K562 (cell line): ENCODE results near the gene PLEKHA6. TPM values are rescaled to one million over a fixed set of nuclear protein-coding genes. Genes with fewer than 3 reads are reported as not detected.

Source experiments
- DDX20 ChIP-seq: fragments of 450-650 bp; IDR thresholded peaks from 2 replicates; pipeline ENCODE4 v1.6.1; 2016; ENCODE audit warnings: missing genetic modification characterization, low read depth, mild to moderate bottlenecking, missing compliant biosample characterization, moderate library complexity
- FOS ChIP-seq: IDR thresholded peaks from 3 replicates; pipeline ENCODE4 v1.6.1; 2011; ENCODE audit not compliant: insufficient read length; ENCODE audit errors: extremely low read depth
- FOXK1 ChIP-seq: sonication (generic); formaldehyde crosslinking; IDR thresholded peaks from 2 replicates; pipeline ENCODE4 v1.8.0; 2022; ENCODE audit warnings: missing genetic modification reagents, mild to moderate bottlenecking, borderline replicate concordance
- KDM2B ChIP-seq: fragments of 250-450 bp; sonication (Bioruptor Pico); IDR thresholded peaks from 2 replicates; pipeline ENCODE4 v1.8.0; 2021; ENCODE audit warnings: mild to moderate bottlenecking, moderate library complexity
- KLF16 ChIP-seq: IDR thresholded peaks from 2 replicates; pipeline ENCODE4 v1.6.1; 2016; ENCODE audit warnings: antibody characterized with exemption
- MED1 ChIP-seq: sonication (generic); formaldehyde crosslinking; IDR thresholded peaks from 2 replicates; pipeline ENCODE4 v1.8.1; 2023; ENCODE audit warnings: missing genetic modification reagents, borderline replicate concordance
- MYNN ChIP-seq, 2 experiments: sonication (generic); formaldehyde crosslinking in 1 of 2; IDR thresholded peaks; 2 replicates each; pipeline versions ENCODE4 v1.5.0 to v1.6.1; 2016 to 2020; ENCODE audit warnings: antibody characterized with exemption in 1 of 2, missing genetic modification reagents in 1 of 2
- POLR2H ChIP-seq: IDR thresholded peaks from 2 replicates; pipeline ENCODE4 v1.6.1; 2016; ENCODE audit warnings: missing genetic modification characterization, low read depth, mild to moderate bottlenecking, control low read depth, missing compliant biosample characterization, moderate library complexity
- POLR3A ChIP-seq: IDR thresholded peaks from 2 replicates; pipeline ENCODE4 v1.6.1; 2011; ENCODE audit warnings: borderline replicate concordance, mild to moderate bottlenecking, moderate library complexity; ENCODE audit not compliant: insufficient read length, insufficient read depth; ENCODE audit errors: extremely low read depth
- PTTG1 ChIP-seq: fragments of 450-650 bp; IDR thresholded peaks from 2 replicates; pipeline ENCODE4 v1.6.1; 2016; ENCODE audit warnings: low read depth, mild to moderate bottlenecking, missing genetic modification characterization, missing compliant biosample characterization
- SREBF1 ChIP-seq: fragments of 150-350 bp; IDR thresholded peaks from 2 replicates; pipeline ENCODE4 v1.6.1; 2014; ENCODE audit warnings: antibody characterized with exemption, low read depth, low read length, borderline replicate concordance
- SRSF1 ChIP-seq: fragments of 200-400 bp; formaldehyde crosslinking; IDR thresholded peaks from 2 replicates; pipeline ENCODE4 v1.6.1; 2017; ENCODE audit warnings: mild to moderate bottlenecking, low read depth, low read length, moderate library complexity
- SUPT5H ChIP-seq: fragments of 450-650 bp; IDR thresholded peaks from 2 replicates; pipeline ENCODE4 v1.6.1; 2016
- ZNF134 ChIP-seq: fragments of 250-450 bp; sonication (Bioruptor Pico); conservative IDR thresholded peaks from 2 replicates; pipeline ENCODE4 v1.4.0; 2020
- ZNF23 ChIP-seq: fragments of 250-450 bp; sonication (Bioruptor Pico); IDR thresholded peaks from 2 replicates; pipeline ENCODE4 v1.4.0; 2020; ENCODE audit warnings: mild to moderate bottlenecking
- ZNF561 ChIP-seq: fragments of 450-650 bp; formaldehyde crosslinking; conservative IDR thresholded peaks from 2 replicates; pipeline ENCODE4 v1.4.0; 2020; ENCODE audit warnings: mild to moderate bottlenecking, moderate library complexity
- polyA plus RNA-seq, 8 experiments: library from polyadenylated mRNA; depleted of rRNA in 4 of 8; stranded (reverse) in 5 of 8; unstranded in 3 of 8; fragments of >200 nt; fragmentation: Nextera tagmentation in 2 of 8; fragmentation: Illumina TruSeq in 1 of 8; extraction: Ambion mirVana in 2 of 8; extraction: Trizol in 1 of 8; gene quantifications; 2 replicates each; pipeline versions ENCODE4 v1.2.1 to v1.2.3, GENCODE V29; 2011 to 2014; ENCODE audit warnings: inconsistent platforms in 1 of 8, missing spikeins in 1 of 8
- total RNA-seq, 7 experiments: library from RNA; depleted of rRNA in 6 of 7; stranded (reverse); fragments of >200 nt in 6 of 7; fragmentation: Illumina TruSeq in 2 of 7; extraction: Trizol in 2 of 7; gene quantifications; 2 replicates each; pipeline versions ENCODE4 v1.2.1 to v1.2.3, GENCODE V29; 2011 to 2021; ENCODE audit warnings: low replicate concordance in 1 of 7
- TF ChIP-seq, protein P1 (sequence below): fragments of 250-450 bp; sonication (Bioruptor Pico); IDR thresholded peaks from 2 replicates; pipeline ENCODE4 v1.9.0; 2021; ENCODE audit warnings: mild to moderate bottlenecking, inconsistent platforms
- TF ChIP-seq, protein P2 (sequence below), 2 experiments: fragments of 450-650 bp; conservative IDR thresholded peaks; 2 replicates each; pipeline ENCODE4 v1.6.1; 2017; ENCODE audit warnings: mild to moderate bottlenecking in 2 of 2, moderate library complexity in 2 of 2
- TF ChIP-seq, protein P3 (sequence below): fragments of 250-450 bp; sonication (Bioruptor Pico); IDR thresholded peaks from 2 replicates; pipeline ENCODE4 v1.4.0; 2020; ENCODE audit warnings: mild to moderate bottlenecking, moderate library complexity
- TF ChIP-seq, protein P4 (sequence below): sonication (generic); formaldehyde crosslinking; IDR thresholded peaks from 2 replicates; pipeline ENCODE4 v1.8.0; 2023; ENCODE audit warnings: mild to moderate bottlenecking, missing genetic modification reagents

PLEKHA6 gene
- total and polyA plus RNA-seq, 9 of the 15 experiments (the other 6 are each of a cell fraction or from before 2014, with no cell fraction given): under 0.01 to 0.33 (median 0.01) TPM; not detected in 4

DNA sequence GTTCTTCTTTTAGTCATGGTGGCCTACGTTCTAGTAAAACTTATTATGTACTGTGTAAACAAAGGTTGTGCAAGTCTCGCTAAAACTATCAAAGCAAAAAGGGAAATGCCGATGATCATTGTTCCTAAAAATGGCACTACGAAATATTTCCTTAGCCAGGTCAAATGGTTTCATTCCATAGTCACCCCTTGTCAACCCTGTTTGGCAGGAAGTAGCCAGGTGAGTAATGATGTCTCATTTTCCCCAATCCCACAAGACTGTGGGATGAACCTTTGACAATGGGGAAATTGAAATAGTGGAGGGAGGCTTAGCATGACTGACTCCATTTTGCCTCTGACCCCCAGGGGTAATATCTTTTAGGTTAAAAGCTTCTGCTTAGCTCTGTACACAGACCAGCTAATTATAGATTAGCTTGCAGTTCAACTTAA lies 188.0 kb downstream of the PLEKHA6 start (continued):
- TF ChIP-seq KDM2B (CRISPR knock-in tag): no peak
- TF ChIP-seq, protein P1, sequence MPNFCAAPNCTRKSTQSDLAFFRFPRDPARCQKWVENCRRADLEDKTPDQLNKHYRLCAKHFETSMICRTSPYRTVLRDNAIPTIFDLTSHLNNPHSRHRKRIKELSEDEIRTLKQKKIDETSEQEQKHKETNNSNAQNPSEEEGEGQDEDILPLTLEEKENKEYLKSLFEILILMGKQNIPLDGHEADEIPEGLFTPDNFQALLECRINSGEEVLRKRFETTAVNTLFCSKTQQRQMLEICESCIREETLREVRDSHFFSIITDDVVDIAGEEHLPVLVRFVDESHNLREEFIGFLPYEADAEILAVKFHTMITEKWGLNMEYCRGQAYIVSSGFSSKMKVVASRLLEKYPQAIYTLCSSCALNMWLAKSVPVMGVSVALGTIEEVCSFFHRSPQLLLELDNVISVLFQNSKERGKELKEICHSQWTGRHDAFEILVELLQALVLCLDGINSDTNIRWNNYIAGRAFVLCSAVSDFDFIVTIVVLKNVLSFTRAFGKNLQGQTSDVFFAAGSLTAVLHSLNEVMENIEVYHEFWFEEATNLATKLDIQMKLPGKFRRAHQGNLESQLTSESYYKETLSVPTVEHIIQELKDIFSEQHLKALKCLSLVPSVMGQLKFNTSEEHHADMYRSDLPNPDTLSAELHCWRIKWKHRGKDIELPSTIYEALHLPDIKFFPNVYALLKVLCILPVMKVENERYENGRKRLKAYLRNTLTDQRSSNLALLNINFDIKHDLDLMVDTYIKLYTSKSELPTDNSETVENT (CRISPR knock-in tag): no peak
- no peak for TF ChIP-seq FOXK1 (CRISPR knock-in tag)
- no peak for TF ChIP-seq SRSF1
- no peak for TF ChIP-seq KLF16
- peak; percentile 83; the same call in 1 of the 2 replicates for TF ChIP-seq ZNF561 (CRISPR knock-in tag)
- no peak for TF ChIP-seq DDX20 (tag)
- TF ChIP-seq FOS: no peak
- no peak for TF ChIP-seq MED1 (CRISPR knock-in tag)
- TF ChIP-seq, protein P2, sequence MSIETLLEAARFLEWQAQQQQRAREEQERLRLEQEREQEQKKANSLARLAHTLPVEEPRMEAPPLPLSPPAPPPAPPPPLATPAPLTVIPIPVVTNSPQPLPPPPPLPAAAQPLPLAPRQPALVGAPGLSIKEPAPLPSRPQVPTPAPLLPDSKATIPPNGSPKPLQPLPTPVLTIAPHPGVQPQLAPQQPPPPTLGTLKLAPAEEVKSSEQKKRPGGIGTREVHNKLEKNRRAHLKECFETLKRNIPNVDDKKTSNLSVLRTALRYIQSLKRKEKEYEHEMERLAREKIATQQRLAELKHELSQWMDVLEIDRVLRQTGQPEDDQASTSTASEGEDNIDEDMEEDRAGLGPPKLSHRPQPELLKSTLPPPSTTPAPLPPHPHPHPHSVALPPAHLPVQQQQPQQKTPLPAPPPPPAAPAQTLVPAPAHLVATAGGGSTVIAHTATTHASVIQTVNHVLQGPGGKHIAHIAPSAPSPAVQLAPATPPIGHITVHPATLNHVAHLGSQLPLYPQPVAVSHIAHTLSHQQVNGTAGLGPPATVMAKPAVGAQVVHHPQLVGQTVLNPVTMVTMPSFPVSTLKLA (conservative IDR thresholded peaks at IDR 0.05): no peak
- no peak for TF ChIP-seq MYNN (IDR thresholded peaks at IDR 0.05)
- no peak for TF ChIP-seq MYNN (CRISPR knock-in tag; IDR thresholded peaks at IDR 0.05)
- TF ChIP-seq, protein P3, sequence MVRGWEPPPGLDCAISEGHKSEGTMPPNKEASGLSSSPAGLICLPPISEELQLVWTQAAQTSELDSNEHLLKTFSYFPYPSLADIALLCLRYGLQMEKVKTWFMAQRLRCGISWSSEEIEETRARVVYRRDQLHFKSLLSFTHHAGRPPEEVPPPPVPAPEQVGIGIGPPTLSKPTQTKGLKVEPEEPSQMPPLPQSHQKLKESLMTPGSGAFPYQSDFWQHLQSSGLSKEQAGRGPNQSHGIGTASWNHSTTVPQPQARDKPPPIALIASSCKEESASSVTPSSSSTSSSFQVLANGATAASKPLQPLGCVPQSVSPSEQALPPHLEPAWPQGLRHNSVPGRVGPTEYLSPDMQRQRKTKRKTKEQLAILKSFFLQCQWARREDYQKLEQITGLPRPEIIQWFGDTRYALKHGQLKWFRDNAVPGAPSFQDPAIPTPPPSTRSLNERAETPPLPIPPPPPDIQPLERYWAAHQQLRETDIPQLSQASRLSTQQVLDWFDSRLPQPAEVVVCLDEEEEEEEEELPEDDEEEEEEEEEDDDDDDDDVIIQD (CRISPR knock-in tag): no peak
- peak; percentile 87 for TF ChIP-seq ZNF23
- TF ChIP-seq PTTG1 (tag): no peak; the same call in 1 of the 2 replicates
- no peak for TF ChIP-seq SREBF1
- no peak for TF ChIP-seq POLR2H (tag)
- TF ChIP-seq, protein P4, sequence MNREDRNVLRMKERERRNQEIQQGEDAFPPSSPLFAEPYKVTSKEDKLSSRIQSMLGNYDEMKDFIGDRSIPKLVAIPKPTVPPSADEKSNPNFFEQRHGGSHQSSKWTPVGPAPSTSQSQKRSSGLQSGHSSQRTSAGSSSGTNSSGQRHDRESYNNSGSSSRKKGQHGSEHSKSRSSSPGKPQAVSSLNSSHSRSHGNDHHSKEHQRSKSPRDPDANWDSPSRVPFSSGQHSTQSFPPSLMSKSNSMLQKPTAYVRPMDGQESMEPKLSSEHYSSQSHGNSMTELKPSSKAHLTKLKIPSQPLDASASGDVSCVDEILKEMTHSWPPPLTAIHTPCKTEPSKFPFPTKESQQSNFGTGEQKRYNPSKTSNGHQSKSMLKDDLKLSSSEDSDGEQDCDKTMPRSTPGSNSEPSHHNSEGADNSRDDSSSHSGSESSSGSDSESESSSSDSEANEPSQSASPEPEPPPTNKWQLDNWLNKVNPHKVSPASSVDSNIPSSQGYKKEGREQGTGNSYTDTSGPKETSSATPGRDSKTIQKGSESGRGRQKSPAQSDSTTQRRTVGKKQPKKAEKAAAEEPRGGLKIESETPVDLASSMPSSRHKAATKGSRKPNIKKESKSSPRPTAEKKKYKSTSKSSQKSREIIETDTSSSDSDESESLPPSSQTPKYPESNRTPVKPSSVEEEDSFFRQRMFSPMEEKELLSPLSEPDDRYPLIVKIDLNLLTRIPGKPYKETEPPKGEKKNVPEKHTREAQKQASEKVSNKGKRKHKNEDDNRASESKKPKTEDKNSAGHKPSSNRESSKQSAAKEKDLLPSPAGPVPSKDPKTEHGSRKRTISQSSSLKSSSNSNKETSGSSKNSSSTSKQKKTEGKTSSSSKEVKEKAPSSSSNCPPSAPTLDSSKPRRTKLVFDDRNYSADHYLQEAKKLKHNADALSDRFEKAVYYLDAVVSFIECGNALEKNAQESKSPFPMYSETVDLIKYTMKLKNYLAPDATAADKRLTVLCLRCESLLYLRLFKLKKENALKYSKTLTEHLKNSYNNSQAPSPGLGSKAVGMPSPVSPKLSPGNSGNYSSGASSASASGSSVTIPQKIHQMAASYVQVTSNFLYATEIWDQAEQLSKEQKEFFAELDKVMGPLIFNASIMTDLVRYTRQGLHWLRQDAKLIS (CRISPR knock-in tag): no peak
- TF ChIP-seq SUPT5H: no peak
- peak; percentile 80 for TF ChIP-seq ZNF134 (CRISPR knock-in tag)
- no peak for TF ChIP-seq POLR3A
